ENCODE data around the gene RAD51D. TPM values are rescaled to one million over a fixed set of nuclear protein-coding genes. Genes with fewer than 3 reads are reported as not detected.

Gene RAD51D
- total and polyA plus RNA-seq, 2 donors (not counting 3 experiments of a cell fraction or from before 2014, with no cell fraction given), result 15.5 to 27.9 TPM

GRCh38 chr17:35073991-35074627 lies 45.6 kb downstream of the RAD51D start:
- no peak for FAIRE-seq
- Histone ChIP-seq H4K20me1 (replicated peaks; ENCODE audit: control insufficient read depth, extremely low read depth, insufficient read depth, low read length) (no peaks in the 10 kb centered on the region), H3K79me2 (ENCODE audit: control insufficient read depth, insufficient read depth, low read length) (peaks cover 17% of the 10 kb centered on the region), H3K27ac (ENCODE audit: insufficient read depth, low read depth, low read length) (no peak overlapping the region), H3K36me3 (ENCODE audit: control insufficient read depth in 2 of 2, extremely low read depth in 1 of 2, insufficient read depth in 2 of 2, low read length in 2 of 2) (no peaks in the 10 kb centered on the region), H3K9me1 (replicated peaks; ENCODE audit: control insufficient read depth, extremely low read depth, insufficient read depth, low read length) (no peaks in the 10 kb centered on the region), H3K9me3 (replicated peaks; ENCODE audit: control insufficient read depth, insufficient read depth, low read length) (no peaks in the 10 kb centered on the region), H3K9ac (replicated peaks; ENCODE audit: extremely low read depth, insufficient read depth, low read length) (no peak overlapping the region), H3K4me3 (replicated peaks in 1 of 3; ENCODE audit: insufficient read depth in 1 of 3, low read depth in 1 of 3, low read length in 3 of 3) (no peak overlapping the region), H3K27me3 (ENCODE audit: control insufficient read depth in 2 of 2, insufficient read depth in 2 of 2, low read length in 2 of 2) (no peaks in the 10 kb centered on the region), H2AFZ (ENCODE audit: low read depth, low read length) (no peak overlapping the region), H3K4me1 (ENCODE audit: control insufficient read depth, extremely low read depth, insufficient read depth, low read length) (peaks cover 4% of the 10 kb centered on the region), H3K4me2 (ENCODE audit: insufficient read depth, low read length) (no peak overlapping the region)
- TF ChIP-seq POLR2AphosphoS5 (IDR thresholded peaks at IDR 0.05; ENCODE audit: insufficient read depth, low read depth, low read length), result no peak
- no peak for TF ChIP-seq POLR2A (IDR thresholded peaks at IDR 0.05; ENCODE audit: low read depth, low read length)
- CTCF ChIA-PET, result interaction anchor here (1.1 to 1.3 kb wide), 2 partner anchors 10 to 16 kb away, joined by 3 to 5 read pairs; no protein-coding TSS in a partner anchor
- dilution Hi-C loops (cut with MboI; ENCODE audit: extremely low pct_ligation_motif_present, low sequenced_read_pairs), result no loop called here
- no TSS peak for BruUV-seq (replicated peaks)
- POLR2A ChIA-PET, result no interaction called here
- intact Hi-C loops (cut with micrococcal nuclease), result no loop called here
- no peak for DNase-seq (ENCODE audit: low read depth, low spot score)

- TF ChIP-seq MYC (IDR thresholded peaks at IDR 0.05; ENCODE audit: low read depth, low read length) (no peak), POLR2A (IDR thresholded peaks at IDR 0.05; ENCODE audit: low read depth, low read length) (no peak), EZH2 (IDR thresholded peaks at IDR 0.05; ENCODE audit: borderline replicate concordance, low read depth, low read length, severe bottlenecking) (no peak), FOS (IDR thresholded peaks at IDR 0.05; ENCODE audit: borderline replicate concordance, insufficient read depth, low read length) (no peak), MAX (IDR thresholded peaks at IDR 0.05; ENCODE audit: insufficient read depth, insufficient read length) (no peak), GATA2 (IDR thresholded peaks at IDR 0.05; ENCODE audit: insufficient read depth, insufficient read length, low read depth, low read length) (no peak), CTCF (IDR thresholded peaks at IDR 0.05; ENCODE audit: extremely low read depth in 1 of 2, insufficient read depth in 1 of 2, low read depth in 1 of 2, low read length in 2 of 2) (no peak), JUN (IDR thresholded peaks at IDR 0.05; ENCODE audit: borderline replicate concordance, insufficient read depth, insufficient read length, low read depth) (no peak), POLR2AphosphoS5 (IDR thresholded peaks at IDR 0.05; ENCODE audit: insufficient read depth, low read depth, low read length) (no peak)
- H3K9me3 ChIP-seq (replicated peaks; ENCODE audit: control insufficient read depth, insufficient read depth, low read length), result no peaks in the 10 kb centered on the region
- ChIA-PET POLR2A (no interaction called here), CTCF (no interaction called here)
- dilution Hi-C loops (cut with MboI; ENCODE audit: extremely low pct_ligation_motif_present, low sequenced_read_pairs), result no loop called here
- H3K4me1 ChIP-seq (ENCODE audit: control insufficient read depth, extremely low read depth, insufficient read depth, low read length), result peaks cover 4% of the 10 kb centered on the region
- H3K4me3 ChIP-seq (replicated peaks in 1 of 3; ENCODE audit: insufficient read depth in 1 of 3, low read depth in 1 of 3, low read length in 3 of 3), result no peak overlapping the region
- no peak overlapping the region for H2AFZ ChIP-seq (ENCODE audit: low read depth, low read length)
- no peak overlapping the region for H3K4me2 ChIP-seq (ENCODE audit: insufficient read depth, low read length)
- intact Hi-C loops (cut with micrococcal nuclease), result no loop called here
- no TSS peak for BruUV-seq (replicated peaks)
- H3K27ac ChIP-seq (ENCODE audit: insufficient read depth, low read depth, low read length), result no peak overlapping the region
- no peaks in the 10 kb centered on the region for H3K36me3 ChIP-seq (ENCODE audit: control insufficient read depth in 2 of 2, extremely low read depth in 1 of 2, insufficient read depth in 2 of 2, low read length in 2 of 2)
- FAIRE-seq, result no peak
- H4K20me1 ChIP-seq (replicated peaks; ENCODE audit: control insufficient read depth, extremely low read depth, insufficient read depth, low read length), result no peaks in the 10 kb centered on the region
- H3K27me3 ChIP-seq (ENCODE audit: control insufficient read depth in 2 of 2, insufficient read depth in 2 of 2, low read length in 2 of 2), result no peaks in the 10 kb centered on the region
- H3K9me1 ChIP-seq (replicated peaks; ENCODE audit: control insufficient read depth, extremely low read depth, insufficient read depth, low read length), result no peaks in the 10 kb centered on the region
- H3K79me2 ChIP-seq (ENCODE audit: control insufficient read depth, insufficient read depth, low read length), result peaks cover 17% of the 10 kb centered on the region
- DNase-seq (ENCODE audit: low read depth, low spot score), result no peak
- H3K9ac ChIP-seq (replicated peaks; ENCODE audit: extremely low read depth, insufficient read depth, low read length), result no peak overlapping the region
Observed at GRCh38 chr17:35073183-35073790, 46.4 kb downstream of the RAD51D start.

All from endothelial cell of umbilical vein (primary cell).